ENCODE data around the gene AWAT2.

GRCh38 chrX:70046978-70047377, 2.8 kb downstream of the AWAT2 start:
- TF ChIP-seq CTCF (IDR thresholded peaks at IDR 0.05; ENCODE audit: poor library complexity): no peak
- TF ChIP-seq EZH2 (IDR thresholded peaks at IDR 0.05; ENCODE audit: borderline replicate concordance): no peak
